Gastrocnemius medialis (tissue), 4 donors: Measurements from ENCODE around the gene HOXA9. TPM values are rescaled to one million over a fixed set of nuclear protein-coding genes. Genes with fewer than 3 reads are reported as not detected.

Experiments used
- ATAC-seq, 2 donors: fragments of 150-250 bp; one replicate each; pipeline ENCODE4 v1.9.1; 2016
- DNase-seq, 2 donors: peaks; one replicate each; pipeline ENCODE4 v3.0.0-alpha.2; 2019
- H3K27ac ChIP-seq, 4 donors: fragments of 200-600 bp; sonication (generic); 1 replicate in 1 of 4; 2 replicates in 3 of 4; pipeline ENCODE4 v1.5.1; 2016 to 2018; ENCODE audit warnings: mild to moderate bottlenecking in 2 of 4, moderate library complexity in 1 of 4
- H3K27me3 ChIP-seq, 3 donors: fragments of 200-600 bp; sonication (generic) in 2 of 3; 1 replicate in 1 of 3; 2 replicates in 2 of 3; pipeline versions ENCODE4 v1.5.1 to v1.6.0; 2016 to 2019; ENCODE audit warnings: mild to moderate bottlenecking in 1 of 3, moderate library complexity in 1 of 3
- H3K36me3 ChIP-seq, 2 donors: fragments of 200-600 bp; sonication (generic) in 1 of 2; one replicate each; pipeline ENCODE4 v1.5.1; 2017 to 2018
- H3K4me1 ChIP-seq, 2 donors: fragments of 200-600 bp; sonication (generic) in 1 of 2; one replicate each; pipeline ENCODE4 v1.5.1; 2016 to 2017; ENCODE audit warnings: mild to moderate bottlenecking in 2 of 2
- H3K4me3 ChIP-seq, 4 donors: fragments of 200-600 bp; sonication (generic) in 3 of 4; 1 replicate in 1 of 4; 2 replicates in 3 of 4; pipeline ENCODE4 v1.5.1; 2016 to 2019; ENCODE audit warnings: mild to moderate bottlenecking in 2 of 4
- H3K9me3 ChIP-seq, 3 donors: fragments of 200-600 bp; sonication (generic) in 2 of 3; 1 replicate in 1 of 3; 2 replicates in 2 of 3; pipeline ENCODE4 v1.5.1; 2016 to 2019
- POLR2A ChIP-seq, 2 donors: fragments of 450-650 bp; IDR thresholded peaks; one replicate each; pipeline ENCODE4 v1.6.1; 2017; ENCODE audit warnings: antibody characterized with exemption in 2 of 2, mild to moderate bottlenecking in 2 of 2, moderate library complexity in 2 of 2
- in situ Hi-C, 4 donors: fragments of 200-750 bp; cut with MboI; loops; one replicate each; pipeline versions ENCODE4 v1.15.0 to v1.8.0; 2017; ENCODE audit warnings: low sequenced_read_pairs in 4 of 4
- intact Hi-C: fragments of 100-400 bp; cut with DNase I; formaldehyde crosslinking; loops from one replicate; pipeline ENCODE4 v1.15.1; 2023; ENCODE audit warnings: low total_unique reads
- total RNA-seq, 4 donors: library from RNA; depleted of rRNA; stranded (reverse); fragments of >200 nt; gene quantifications; one replicate each; pipeline versions ENCODE4 v1.1.0 to v1.2.3, GENCODE V29; 2016
- TF ChIP-seq, protein P1 (sequence below), 5 experiments: fragments of 450-650 bp in 3 of 5; fragments of 200-600 bp in 2 of 5; sonication (generic) in 2 of 5; IDR thresholded peaks in 4 of 5; conservative IDR thresholded peaks in 1 of 5; 1 replicate in 4 of 5; 2 replicates in 1 of 5; pipeline ENCODE4 v1.5.1; 2016 to 2019; ENCODE audit warnings: antibody characterized with exemption in 5 of 5, mild to moderate bottlenecking in 3 of 5, moderate library complexity in 3 of 5

Gene HOXA9
- total RNA-seq, 4 donors from 2014 or later: 18.9 to 30.3 (median 19.5) TPM

DNA sequence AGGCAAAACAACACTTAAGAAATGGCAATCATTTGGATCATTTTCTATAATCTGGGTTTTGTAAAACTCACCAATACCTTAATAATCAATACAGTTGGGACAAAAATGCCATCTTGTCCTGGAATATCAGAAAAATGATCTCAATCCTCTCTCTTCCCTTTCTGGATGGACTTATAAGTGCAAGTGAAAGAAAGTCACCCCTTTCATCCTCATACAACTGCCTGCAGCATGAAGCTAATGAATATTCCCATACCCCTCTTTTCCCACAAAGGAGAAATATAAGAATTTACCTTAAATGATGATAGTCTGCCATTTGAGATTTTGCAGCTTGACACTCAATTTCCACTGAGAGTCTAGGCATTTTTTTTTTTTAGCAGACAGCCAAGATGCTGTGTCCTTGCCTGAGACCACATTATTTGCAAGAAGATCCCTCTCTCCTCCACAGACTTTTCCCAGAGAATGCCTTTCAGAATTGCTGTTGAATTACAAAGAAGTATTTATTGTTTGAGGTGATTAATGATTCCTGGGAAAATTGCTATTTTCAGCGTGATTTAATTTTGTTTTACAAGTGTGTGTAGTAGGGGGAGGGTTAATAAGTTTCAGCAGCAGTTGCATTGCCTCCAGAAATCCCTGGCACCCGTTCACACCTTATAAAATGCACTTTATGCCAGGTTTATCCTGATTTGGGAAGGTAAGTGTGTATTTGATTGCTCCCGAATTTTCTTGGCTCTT, 38.6 kb downstream of the HOXA9 start:
- intact Hi-C loops: loop anchor here (5.0 kb wide), 1 partner anchor 94 kb away; no protein-coding TSS in a partner anchor
- Histone ChIP-seq H3K36me3 (no peaks in the 10 kb centered on the region), H3K4me1 (peaks cover 41 to 55% of the 10 kb centered on the region in 2 donors), H3K27me3 (no peaks in the 10 kb centered on the region), H3K4me3 (no peak overlapping the region), H3K27ac (peak overlapping the region in 1 of 4 donors; percentile 16), H3K9me3 (no peaks in the 10 kb centered on the region)
- in situ Hi-C loops: no loop called here
- no peak for TF ChIP-seq POLR2A (IDR thresholded peaks at IDR 0.05)
- TF ChIP-seq, protein P1, sequence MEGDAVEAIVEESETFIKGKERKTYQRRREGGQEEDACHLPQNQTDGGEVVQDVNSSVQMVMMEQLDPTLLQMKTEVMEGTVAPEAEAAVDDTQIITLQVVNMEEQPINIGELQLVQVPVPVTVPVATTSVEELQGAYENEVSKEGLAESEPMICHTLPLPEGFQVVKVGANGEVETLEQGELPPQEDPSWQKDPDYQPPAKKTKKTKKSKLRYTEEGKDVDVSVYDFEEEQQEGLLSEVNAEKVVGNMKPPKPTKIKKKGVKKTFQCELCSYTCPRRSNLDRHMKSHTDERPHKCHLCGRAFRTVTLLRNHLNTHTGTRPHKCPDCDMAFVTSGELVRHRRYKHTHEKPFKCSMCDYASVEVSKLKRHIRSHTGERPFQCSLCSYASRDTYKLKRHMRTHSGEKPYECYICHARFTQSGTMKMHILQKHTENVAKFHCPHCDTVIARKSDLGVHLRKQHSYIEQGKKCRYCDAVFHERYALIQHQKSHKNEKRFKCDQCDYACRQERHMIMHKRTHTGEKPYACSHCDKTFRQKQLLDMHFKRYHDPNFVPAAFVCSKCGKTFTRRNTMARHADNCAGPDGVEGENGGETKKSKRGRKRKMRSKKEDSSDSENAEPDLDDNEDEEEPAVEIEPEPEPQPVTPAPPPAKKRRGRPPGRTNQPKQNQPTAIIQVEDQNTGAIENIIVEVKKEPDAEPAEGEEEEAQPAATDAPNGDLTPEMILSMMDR (IDR thresholded peaks at IDR 0.05 in 4 of 5, conservative IDR thresholded peaks at IDR 0.05 in 1 of 5): no peak
- ATAC-seq (no peak), DNase-seq (no peak)

DNA sequence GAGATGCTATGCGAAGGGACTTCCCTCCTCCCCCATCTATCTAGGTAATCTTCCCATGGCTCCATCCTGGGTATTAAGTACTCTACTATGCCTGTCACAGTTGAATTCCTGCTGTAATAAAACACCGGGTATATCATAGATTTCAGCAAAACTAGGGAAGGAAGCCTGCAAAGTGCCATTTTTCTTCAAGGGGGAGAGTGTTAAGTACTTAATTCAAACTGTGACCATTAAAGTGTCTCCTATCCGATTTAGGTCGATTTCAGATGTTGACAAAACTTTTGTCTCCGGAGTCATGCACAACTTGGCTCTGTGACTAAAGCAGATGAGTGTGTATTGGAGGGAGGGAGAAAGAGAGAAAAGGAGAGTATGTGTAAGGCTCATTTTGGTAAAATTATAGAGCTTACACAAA, 39.3 kb downstream of the HOXA9 start:
- in situ Hi-C loops: no loop called here
- no peaks in the 10 kb centered on the region for H3K36me3 ChIP-seq
- peak overlapping the region; percentile 16 to 58 (median 45) for H3K27ac ChIP-seq
- H3K9me3 ChIP-seq: no peaks in the 10 kb centered on the region
- no peak overlapping the region for H3K4me3 ChIP-seq
- no peak for DNase-seq
- intact Hi-C loops: loop anchor here (5.0 kb wide), 1 partner anchor 94 kb away; no protein-coding TSS in a partner anchor
- H3K27me3 ChIP-seq: no peaks in the 10 kb centered on the region
- peaks cover 36 to 53% of the 10 kb centered on the region in 2 donors for H3K4me1 ChIP-seq
- TF ChIP-seq, protein P1 (IDR thresholded peaks at IDR 0.05 in 4 of 5, conservative IDR thresholded peaks at IDR 0.05 in 1 of 5): no peak
- TF ChIP-seq POLR2A (IDR thresholded peaks at IDR 0.05): no peak
- ATAC-seq: no peak

DNA sequence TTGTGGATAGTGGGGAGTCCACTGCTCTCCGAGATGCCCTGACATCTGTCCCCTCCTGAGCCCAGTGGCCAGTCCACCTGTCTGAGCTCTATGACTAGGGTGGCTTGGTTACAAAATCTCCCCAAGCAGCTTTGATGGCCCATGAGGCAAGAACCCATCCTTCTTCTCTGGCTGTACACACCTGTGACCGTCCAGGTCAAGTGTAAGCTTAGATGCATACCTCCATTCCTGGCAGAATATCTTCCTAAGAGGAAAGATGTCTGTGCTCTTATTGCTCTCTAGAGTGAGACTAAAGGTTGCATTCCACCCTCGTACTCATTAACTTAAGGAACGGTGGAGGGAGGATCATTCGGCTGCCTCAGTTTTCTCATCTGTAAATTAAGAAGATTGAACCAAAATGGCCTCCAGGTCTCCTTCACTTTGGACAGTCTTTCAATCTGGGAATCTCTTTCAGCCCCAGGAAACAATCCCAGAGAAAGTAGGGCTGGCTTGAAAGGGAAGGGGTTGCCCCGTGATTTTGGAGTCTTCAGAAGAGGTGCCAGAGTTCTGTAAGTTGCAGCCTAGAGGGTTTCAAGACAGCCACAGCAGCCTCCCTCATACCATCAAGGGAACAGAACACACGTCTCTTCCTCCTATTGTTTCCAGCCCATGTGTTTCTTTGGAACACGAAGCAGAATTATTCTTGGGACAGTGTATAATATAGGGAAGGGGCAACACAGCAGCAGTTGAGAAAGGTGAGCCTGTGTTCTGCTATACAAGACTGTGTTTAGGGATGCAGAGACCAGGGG, 40.2 kb downstream of the HOXA9 start:
- Histone ChIP-seq H3K27me3 (no peaks in the 10 kb centered on the region), H3K4me1 (peaks cover 42 to 62% of the 10 kb centered on the region in 2 donors), H3K4me3 (no peak overlapping the region), H3K9me3 (no peaks in the 10 kb centered on the region), H3K36me3 (no peaks in the 10 kb centered on the region), H3K27ac (peak overlapping the region; percentile 16 to 58 (median 45))
- TF ChIP-seq, protein P1 (IDR thresholded peaks at IDR 0.05 in 4 of 5, conservative IDR thresholded peaks at IDR 0.05 in 1 of 5): no peak
- peak in 1 of 2 donors; percentile 41 for TF ChIP-seq POLR2A (IDR thresholded peaks at IDR 0.05)
- ATAC-seq (no peak), DNase-seq (no peak)
- intact Hi-C loops: loop anchor here (5.0 kb wide), 1 partner anchor 93 kb away; no protein-coding TSS in a partner anchor
- in situ Hi-C loops: no loop called here

DNA sequence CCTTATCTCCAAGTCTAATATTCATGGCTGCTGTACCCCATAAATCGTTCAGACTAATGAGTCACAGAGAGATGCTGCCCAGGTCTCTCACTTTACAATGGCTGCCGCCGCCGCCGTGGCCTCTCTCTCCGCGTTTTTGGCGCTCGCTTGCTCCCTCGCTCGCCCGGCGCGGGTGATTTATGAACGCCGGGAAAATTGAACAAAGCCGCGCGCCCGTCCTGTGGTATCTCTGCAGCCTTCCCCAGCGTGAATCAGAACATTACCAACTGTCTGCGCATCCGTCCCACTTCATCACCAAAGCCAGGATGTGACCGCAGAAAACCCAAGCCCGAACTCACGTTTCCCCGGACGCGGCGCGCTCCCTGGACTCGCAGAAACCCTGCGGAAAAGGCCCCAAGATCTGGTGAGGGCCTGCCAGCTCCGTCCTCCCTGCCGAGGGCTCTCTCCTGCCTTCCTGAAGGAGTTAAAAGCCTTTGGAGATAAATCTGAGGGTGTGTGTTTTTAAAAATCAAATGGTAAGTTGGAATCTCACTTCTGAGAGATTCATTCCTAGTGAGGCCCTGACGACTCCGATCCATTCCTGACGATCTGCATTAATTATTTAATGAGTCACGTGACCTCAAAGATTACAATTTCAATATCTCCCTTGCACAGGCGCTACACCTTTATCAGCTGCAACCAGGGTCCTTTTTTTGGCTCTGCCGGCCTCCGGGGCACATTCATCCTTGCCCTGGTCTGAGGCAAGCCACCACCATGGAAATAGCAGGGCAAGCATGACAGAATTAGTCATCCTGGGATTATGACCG, 41.0 kb downstream of the HOXA9 start:
- Histone ChIP-seq H3K9me3 (no peaks in the 10 kb centered on the region), H3K36me3 (no peaks in the 10 kb centered on the region), H3K4me3 (no peak overlapping the region), H3K27me3 (no peaks in the 10 kb centered on the region), H3K4me1 (peaks cover 38 to 63% of the 10 kb centered on the region in 2 donors), H3K27ac (peak overlapping the region in 2 of 4 donors; percentile 42 to 48)
- DNase-seq (no peak), ATAC-seq (no peak)
- TF ChIP-seq POLR2A (IDR thresholded peaks at IDR 0.05): no peak
- TF ChIP-seq, protein P1 (IDR thresholded peaks at IDR 0.05 in 4 of 5, conservative IDR thresholded peaks at IDR 0.05 in 1 of 5): no peak
- in situ Hi-C loops (no loop called here), intact Hi-C loops (no loop called here)
